ENCODE data around the gene B4GALT2. TPM values are rescaled to one million over a fixed set of nuclear protein-coding genes. Genes with fewer than 3 reads are reported as not detected.

Gene B4GALT2, protein sequence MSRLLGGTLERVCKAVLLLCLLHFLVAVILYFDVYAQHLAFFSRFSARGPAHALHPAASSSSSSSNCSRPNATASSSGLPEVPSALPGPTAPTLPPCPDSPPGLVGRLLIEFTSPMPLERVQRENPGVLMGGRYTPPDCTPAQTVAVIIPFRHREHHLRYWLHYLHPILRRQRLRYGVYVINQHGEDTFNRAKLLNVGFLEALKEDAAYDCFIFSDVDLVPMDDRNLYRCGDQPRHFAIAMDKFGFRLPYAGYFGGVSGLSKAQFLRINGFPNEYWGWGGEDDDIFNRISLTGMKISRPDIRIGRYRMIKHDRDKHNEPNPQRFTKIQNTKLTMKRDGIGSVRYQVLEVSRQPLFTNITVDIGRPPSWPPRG
- total RNA-seq (2011; cell fraction: chromatin; rRNA removed; ENCODE audit: low replicate concordance), result 27.8 and 57.7 TPM in 2 replicates
- total RNA-seq (2011; cell fraction: nucleolus; rRNA removed), result 51.2 and 57.7 TPM in 2 replicates
- total RNA-seq (2011; cell fraction: nucleoplasm; rRNA removed), result 45.8 and 54.2 TPM in 2 replicates
- 86.8 and 116 TPM in 2 replicates for total RNA-seq (2014; rRNA removed)
- 23.4 and 31.0 TPM in 2 replicates for total RNA-seq (2014; rRNA removed; fragmentation: Illumina TruSeq; extraction: Trizol)
- total RNA-seq (2015; rRNA removed; fragmentation: Illumina TruSeq; extraction: Trizol), result 43.8 and 45.9 TPM in 2 replicates
- 76.2 and 78.0 TPM in 2 replicates for total RNA-seq (2021)
- polyA plus RNA-seq (2011; rRNA removed), result 39.0 and 43.9 TPM in 2 replicates
- polyA plus RNA-seq (2011; cell fraction: cytosol; rRNA removed), result 78.6 and 206 TPM in 2 replicates
- polyA plus RNA-seq (2011; cell fraction: nucleus; rRNA removed), result 55.1 and 117 TPM in 2 replicates
- polyA plus RNA-seq (2012), result 44.8 and 50.7 TPM in 2 replicates
- 63.7 and 69.7 TPM in 2 replicates for polyA plus RNA-seq (2014; fragmentation: Illumina TruSeq; extraction: Trizol)
- polyA plus RNA-seq (2014; fragmentation: Nextera tagmentation; extraction: Ambion mirVana), result 1 to 10 TPM; 1.3 to 2.8 TPM
- 71.9 and 85.4 TPM in 2 replicates for polyA plus RNA-seq (2014; rRNA removed)
- polyA minus RNA-seq (2011; rRNA and poly(A)+ RNA removed), result 21.4 and 27.7 TPM in 2 replicates
- polyA minus RNA-seq (2011; cell fraction: cytosol; rRNA and poly(A)+ RNA removed), result 40.9 and 42.3 TPM in 2 replicates
- polyA minus RNA-seq (2011; cell fraction: nucleus; rRNA and poly(A)+ RNA removed), result 26.7 and 28.3 TPM in 2 replicates
- percentile 85 among the genes with signal in this experiment for Bru-seq, nascent RNA
- BruChase-seq, experiment 1, labeled RNA remaining after a 2-hour chase, result percentile 73 among the genes with signal in this experiment
- percentile 71 among the genes with signal in this experiment for BruChase-seq, experiment 2, labeled RNA remaining after a 6-hour chase
- long read RNA-seq, experiment 1, transcript B4GALT2-203 (7 exons, 2,203 nt), result major isoform, 126 of 341 reads
- long read RNA-seq, experiment 1, partial matches to known transcripts, result 126 of 341 reads
- long read RNA-seq, experiment 1, other reads (novel, unspliced or antisense), result 86 of 341 reads
- long read RNA-seq, experiment 2, transcript B4GALT2-203 (7 exons, 2,203 nt), result major isoform, 60 of 132 reads
- long read RNA-seq, experiment 2, partial matches to known transcripts, result 33 of 132 reads
- long read RNA-seq, experiment 2, other reads (novel, unspliced or antisense), result 36 of 132 reads
- long read RNA-seq, experiment 3, partial matches to known transcripts, result 5 of 7 reads
- long read RNA-seq, experiment 3, other reads (novel, unspliced or antisense), result 1 of 7 reads

DNA sequence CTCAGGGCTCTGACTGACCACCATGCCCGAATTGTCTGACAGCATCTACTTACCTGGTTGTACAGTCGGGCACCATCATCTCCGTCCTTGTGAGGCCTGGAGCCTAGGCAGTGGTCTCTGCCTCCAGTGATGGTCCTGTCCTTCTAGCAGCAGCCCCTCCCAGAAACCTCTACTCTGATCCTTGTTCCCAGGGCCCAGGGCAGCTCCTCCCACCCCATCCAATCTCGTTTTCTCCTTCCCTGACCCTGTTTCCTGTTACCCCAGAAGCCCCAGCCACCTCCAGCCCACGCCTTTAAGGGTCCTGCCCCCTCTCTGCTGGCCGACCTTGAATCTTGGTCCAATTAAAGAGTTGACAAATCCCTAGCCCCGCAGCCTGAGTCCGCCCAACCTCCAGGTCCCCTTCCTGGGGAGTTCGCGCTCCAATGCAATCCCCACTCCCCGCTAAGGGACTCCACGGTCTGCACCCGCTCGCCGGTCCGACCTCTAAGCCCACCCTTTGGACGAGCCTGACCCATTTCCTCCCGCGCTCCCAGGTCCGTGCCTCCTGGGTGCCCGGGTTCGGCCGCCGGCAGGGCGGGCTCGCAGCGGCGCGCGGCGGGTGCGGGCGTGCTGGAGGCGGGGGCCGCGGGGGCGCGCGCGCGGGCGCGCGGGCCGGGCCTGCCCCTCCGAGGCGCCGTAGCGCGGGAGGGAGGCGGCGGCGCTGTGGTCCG is at the start of gene B4GALT2:
Gene B4GALT2 (plus strand): TSS at position 660 of the 710 bp plus-strand sequence. CDS start 1,951 bp downstream, outside the sequence.
- FAIRE-seq (no peak), ATAC-seq (peak; percentile 0; the same call in 1 of the 3 replicates), DNase-seq (ENCODE audit: extremely low read depth in 1 of 4, low spot score in 3 of 4) (peak; percentile 77 to 92 (median 90))
- Histone ChIP-seq H3K4me3 (peak within 1 kb of the TSS; percentile 58), H4K20me1 (replicated peaks; ENCODE audit: control insufficient read depth, insufficient read depth, low read length) (peaks cover 33% of the 10 kb centered on the region), H3K79me2 (ENCODE audit: control insufficient read depth, insufficient read depth, low read length) (peaks cover 81% of the 10 kb centered on the region), H3K27ac (ENCODE audit: extremely low read depth, low read depth, low read length) (peak within 1 kb of the TSS; percentile 79), H3K4me1 (replicated peaks in 1 of 2; ENCODE audit: control insufficient read depth in 2 of 2, insufficient read depth in 2 of 2, low read length in 2 of 2) (peaks cover 52 to 88% of the 10 kb centered on the region in 2 experiments), H3K9me1 (ENCODE audit: control insufficient read depth, insufficient read depth, low read length) (peaks cover 21% of the 10 kb centered on the region), H3K9me3 (replicated peaks; ENCODE audit: control insufficient read depth, insufficient read depth, low read depth, low read length) (no peaks in the 10 kb centered on the region), H3K36me3 (ENCODE audit: control insufficient read depth, insufficient read depth, low read length) (peaks cover 65% of the 10 kb centered on the region), H2AFZ (ENCODE audit: low read depth, low read length) (peak within 1 kb of the TSS; percentile 73), H3K9ac (ENCODE audit: insufficient read depth in 1 of 2, low read depth in 2 of 2, low read length in 2 of 2) (peak within 1 kb of the TSS; percentile 75 to 99), H3K27me3 (ENCODE audit: control insufficient read depth in 2 of 2, insufficient read depth in 2 of 2, low read length in 2 of 2) (no peaks in the 10 kb centered on the region), H3K4me2 (ENCODE audit: insufficient read depth, low read length) (peak within 1 kb of the TSS; percentile 86)
- intact Hi-C loops (cut with micrococcal nuclease) (no loop called here), in situ Hi-C loops (cut with MboI) (no loop called here)
- 11% methylated on average over 22 of the region's 54 CpGs for WGBS (ENCODE audit: insufficient coverage, low coverage, missing lambda C conversion rate)
- BruUV-seq (replicated peaks), result no TSS peak
- ChIA-PET CTCF (ENCODE audit: low intra/inter-chr PET ratio) (interaction anchor here (0.6 to 1.1 kb wide), 2 partner anchors 47 to 58 kb away, joined by 3 to 5 read pairs; no protein-coding TSS in a partner anchor), POLR2A (interaction anchor here (0.6 to 1.8 kb wide), 8 partner anchors 10 to 654 kb away, joined by 3 to 10 read pairs (median 4); partner anchors contain the start of gene CCDC24)
- no peak for TF ChIP-seq ILF3 (IDR thresholded peaks at IDR 0.05; ENCODE audit: borderline replicate concordance)
- no peak for TF ChIP-seq CAMTA2 (CRISPR knock-in tag; conservative IDR thresholded peaks at IDR 0.05)
- TF ChIP-seq ZBTB17 (CRISPR knock-in tag; IDR thresholded peaks at IDR 0.05), result no peak
- TF ChIP-seq NFRKB (IDR thresholded peaks at IDR 0.05; ENCODE audit: low read depth), result no peak
- TF ChIP-seq, protein P1, sequence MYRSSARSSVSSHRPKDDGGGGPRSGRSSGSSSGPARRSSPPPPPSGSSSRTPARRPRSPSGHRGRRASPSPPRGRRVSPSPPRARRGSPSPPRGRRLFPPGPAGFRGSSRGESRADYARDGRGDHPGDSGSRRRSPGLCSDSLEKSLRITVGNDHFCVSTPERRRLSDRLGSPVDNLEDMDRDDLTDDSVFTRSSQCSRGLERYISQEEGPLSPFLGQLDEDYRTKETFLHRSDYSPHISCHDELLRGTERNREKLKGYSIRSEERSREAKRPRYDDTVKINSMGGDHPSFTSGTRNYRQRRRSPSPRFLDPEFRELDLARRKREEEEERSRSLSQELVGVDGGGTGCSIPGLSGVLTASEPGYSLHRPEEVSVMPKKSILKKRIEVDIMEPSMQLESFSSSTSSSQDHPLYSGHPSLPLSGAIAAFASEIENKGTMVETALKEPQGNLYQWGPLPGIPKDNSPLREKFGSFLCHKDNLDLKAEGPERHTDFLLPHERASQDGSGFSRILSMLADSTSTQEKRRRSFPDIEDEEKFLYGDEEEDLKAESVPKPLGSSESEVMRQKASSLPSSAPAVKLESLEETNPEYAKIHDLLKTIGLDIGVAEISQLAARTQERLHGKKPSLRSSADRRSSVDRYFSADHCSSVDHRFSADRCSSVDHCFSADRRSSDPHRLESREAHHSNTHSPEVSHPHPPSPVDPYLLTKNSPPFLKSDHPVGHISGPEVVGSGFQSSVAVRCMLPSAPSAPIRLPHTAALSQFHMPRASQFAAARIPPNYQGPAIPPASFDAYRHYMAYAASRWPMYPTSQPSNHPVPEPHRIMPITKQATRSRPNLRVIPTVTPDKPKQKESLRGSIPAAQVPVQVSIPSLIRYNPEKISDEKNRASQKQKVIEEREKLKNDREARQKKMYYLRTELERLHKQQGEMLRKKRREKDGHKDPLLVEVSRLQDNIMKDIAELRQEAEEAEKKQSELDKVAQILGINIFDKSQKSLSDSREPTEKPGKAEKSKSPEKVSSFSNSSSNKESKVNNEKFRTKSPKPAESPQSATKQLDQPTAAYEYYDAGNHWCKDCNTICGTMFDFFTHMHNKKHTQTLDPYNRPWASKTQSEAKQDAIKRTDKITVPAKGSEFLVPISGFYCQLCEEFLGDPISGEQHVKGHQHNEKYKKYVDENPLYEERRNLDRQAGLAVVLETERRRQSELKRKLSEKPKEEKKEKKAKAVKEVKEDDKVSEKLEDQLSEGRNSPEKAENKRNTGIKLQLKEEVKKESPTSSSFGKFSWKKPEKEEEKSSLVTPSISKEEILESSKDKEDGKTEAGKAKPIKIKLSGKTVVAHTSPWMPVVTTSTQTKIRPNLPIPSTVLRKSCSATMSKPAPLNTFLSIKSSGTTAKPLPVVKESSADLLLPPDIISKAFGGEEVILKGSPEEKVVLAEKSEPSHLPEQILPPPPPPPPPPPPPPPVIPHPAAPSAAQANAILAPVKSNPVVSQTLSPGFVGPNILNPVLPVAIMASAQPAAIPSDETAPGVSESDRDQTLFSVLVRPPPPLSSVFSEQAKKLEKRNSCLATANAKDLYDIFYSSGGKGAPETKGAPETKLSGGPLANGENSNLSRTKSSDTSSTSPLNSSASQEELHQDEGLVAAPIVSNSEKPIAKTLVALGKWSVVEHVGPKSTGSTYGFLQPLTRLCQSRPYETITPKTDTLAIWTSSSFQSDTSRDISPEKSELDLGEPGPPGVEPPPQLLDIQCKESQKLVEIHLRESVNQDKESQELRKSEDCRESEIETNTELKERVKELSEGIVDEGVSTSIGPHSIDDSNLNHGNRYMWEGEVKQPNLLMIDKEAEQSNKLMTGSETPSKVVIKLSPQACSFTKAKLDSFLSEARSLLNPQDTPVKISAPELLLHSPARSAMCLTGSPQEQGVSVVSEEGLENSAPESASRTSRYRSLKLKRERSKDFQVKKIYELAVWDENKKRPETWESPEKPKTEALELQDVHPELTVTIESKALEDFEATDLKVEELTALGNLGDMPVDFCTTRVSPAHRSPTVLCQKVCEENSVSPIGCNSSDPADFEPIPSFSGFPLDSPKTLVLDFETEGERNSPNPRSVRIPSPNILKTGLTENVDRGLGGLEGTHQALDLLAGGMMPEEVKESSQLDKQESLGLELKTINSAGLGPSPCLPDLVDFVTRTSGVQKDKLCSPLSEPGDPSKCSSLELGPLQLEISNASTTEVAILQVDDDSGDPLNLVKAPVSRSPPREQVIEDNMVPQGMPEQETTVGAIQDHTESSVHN (IDR thresholded peaks at IDR 0.05; ENCODE audit: borderline replicate concordance in 1 of 2, low read depth in 1 of 2), result no peak
- TF ChIP-seq SETDB1 (IDR thresholded peaks at IDR 0.05; ENCODE audit: low read length), result no peak

Data from K562 (cell line).